Thoracic aorta (tissue), 2 donors: Measurements from ENCODE around the gene ZMAT5. TPM values are rescaled to one million over a fixed set of nuclear protein-coding genes. Genes with fewer than 3 reads are reported as not detected.

ENCODE experiments used
- ATAC-seq: fragments of 150-250 bp; one replicate; pipeline ENCODE4 v1.8.0; 2017; ENCODE audit warnings: low read depth; ENCODE audit not compliant: insufficient number of reproducible peaks, low FRiP score
- DNase-seq: peaks from one replicate; pipeline ENCODE4 v3.0.0-alpha.2; 2020; ENCODE audit warnings: low spot score
- H3K27ac ChIP-seq, 2 donors: fragments of 200-600 bp; sonication (generic); 1 replicate in 1 of 2; 2 replicates in 1 of 2; pipeline ENCODE4 v1.5.1; 2016; ENCODE audit warnings: mild to moderate bottlenecking in 2 of 2, moderate library complexity in 2 of 2
- H3K27me3 ChIP-seq: fragments of 200-600 bp; sonication (generic); replicated peaks from 2 replicates; pipeline ENCODE4 v1.6.0; 2016; ENCODE audit warnings: mild to moderate bottlenecking; ENCODE audit not compliant: insufficient read depth
- H3K36me3 ChIP-seq: fragments of 200-600 bp; sonication (generic); one replicate; pipeline ENCODE4 v1.5.1; 2016
- H3K4me1 ChIP-seq, 2 donors: fragments of 200-600 bp; sonication (generic); 1 replicate in 1 of 2; 2 replicates in 1 of 2; pipeline versions ENCODE4 v1.5.1 to v1.6.0; 2016; ENCODE audit warnings: low read depth in 2 of 2, mild to moderate bottlenecking in 1 of 2; ENCODE audit not compliant: control insufficient read depth in 1 of 2
- H3K4me3 ChIP-seq: fragments of 200-600 bp; sonication (generic); 2 replicates; pipeline ENCODE4 v1.5.1; 2016; ENCODE audit warnings: mild to moderate bottlenecking
- H3K9me3 ChIP-seq: fragments of 200-600 bp; sonication (generic); 2 replicates; pipeline ENCODE4 v1.5.1; 2016
- total RNA-seq, 2 donors: library from RNA; depleted of rRNA; stranded (reverse); fragments of >200 nt; gene quantifications; one replicate each; pipeline versions ENCODE4 v1.1.0 to v1.2.3, GENCODE V29; 2016
- TF ChIP-seq, protein P1 (sequence below): fragments of 200-600 bp; sonication (generic); IDR thresholded peaks from one replicate; pipeline ENCODE4 v1.5.1; 2019; ENCODE audit warnings: antibody characterized with exemption

ZMAT5 gene
- total RNA-seq, 2 donors from 2014 or later = 11.0 to 26.8 TPM

- Histone ChIP-seq H3K9me3 (no peaks in the 10 kb centered on the region), H3K27ac (no peak overlapping the region), H3K36me3 (peaks cover 12% of the 10 kb centered on the region), H3K4me1 (no peaks in the 10 kb centered on the region), H3K27me3 (no peaks in the 10 kb centered on the region), H3K4me3 (no peak overlapping the region)
- ATAC-seq (no peak), DNase-seq (no peak)
- TF ChIP-seq, protein P1, sequence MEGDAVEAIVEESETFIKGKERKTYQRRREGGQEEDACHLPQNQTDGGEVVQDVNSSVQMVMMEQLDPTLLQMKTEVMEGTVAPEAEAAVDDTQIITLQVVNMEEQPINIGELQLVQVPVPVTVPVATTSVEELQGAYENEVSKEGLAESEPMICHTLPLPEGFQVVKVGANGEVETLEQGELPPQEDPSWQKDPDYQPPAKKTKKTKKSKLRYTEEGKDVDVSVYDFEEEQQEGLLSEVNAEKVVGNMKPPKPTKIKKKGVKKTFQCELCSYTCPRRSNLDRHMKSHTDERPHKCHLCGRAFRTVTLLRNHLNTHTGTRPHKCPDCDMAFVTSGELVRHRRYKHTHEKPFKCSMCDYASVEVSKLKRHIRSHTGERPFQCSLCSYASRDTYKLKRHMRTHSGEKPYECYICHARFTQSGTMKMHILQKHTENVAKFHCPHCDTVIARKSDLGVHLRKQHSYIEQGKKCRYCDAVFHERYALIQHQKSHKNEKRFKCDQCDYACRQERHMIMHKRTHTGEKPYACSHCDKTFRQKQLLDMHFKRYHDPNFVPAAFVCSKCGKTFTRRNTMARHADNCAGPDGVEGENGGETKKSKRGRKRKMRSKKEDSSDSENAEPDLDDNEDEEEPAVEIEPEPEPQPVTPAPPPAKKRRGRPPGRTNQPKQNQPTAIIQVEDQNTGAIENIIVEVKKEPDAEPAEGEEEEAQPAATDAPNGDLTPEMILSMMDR = no peak
These were observed 33.9 kb downstream of the ZMAT5 start for GRCh38 chr22:29732883-29733282.

DNA sequence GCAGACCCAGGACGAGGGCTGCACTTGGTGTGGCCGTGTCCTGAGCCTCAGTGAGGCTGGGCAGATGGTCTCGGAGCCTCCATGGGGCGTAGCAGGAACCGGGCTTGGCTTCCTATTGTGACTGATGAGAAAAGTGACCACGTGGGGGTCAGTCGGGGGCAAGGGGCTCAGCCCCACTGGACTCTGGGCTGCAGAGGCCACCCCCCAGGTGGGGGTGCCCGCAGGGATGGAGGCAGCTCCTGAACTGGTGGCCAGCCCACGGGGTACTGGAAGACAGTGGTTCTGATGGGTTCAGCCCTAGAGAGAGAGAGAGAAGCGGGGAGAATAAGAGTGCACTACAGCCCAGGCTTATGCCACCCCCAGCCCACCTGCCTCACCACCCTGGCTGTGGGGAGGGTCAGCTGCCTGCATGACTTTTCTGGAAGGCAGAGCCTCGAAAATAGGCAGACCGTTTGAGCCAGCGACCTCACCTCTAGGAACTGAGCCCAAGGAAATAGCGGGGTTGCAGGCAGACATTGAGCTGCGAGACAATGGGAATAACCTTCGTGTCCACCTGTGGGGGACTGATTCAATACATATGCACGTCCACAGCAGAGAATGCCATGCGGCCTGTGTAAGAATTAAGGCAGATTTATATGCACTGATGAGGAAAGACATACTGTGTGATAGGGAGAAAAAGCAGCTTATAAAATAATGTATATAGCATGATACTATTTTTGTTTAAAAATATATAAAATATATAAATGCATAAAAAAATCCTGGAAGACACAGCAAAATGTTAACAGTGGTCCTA, 35.6 kb downstream of the ZMAT5 start:
- Histone ChIP-seq H3K9me3 (no peaks in the 10 kb centered on the region), H3K4me1 (no peaks in the 10 kb centered on the region), H3K4me3 (no peak overlapping the region), H3K27ac (no peak overlapping the region), H3K27me3 (no peaks in the 10 kb centered on the region), H3K36me3 (peaks cover 11% of the 10 kb centered on the region)
- no peak for DNase-seq
- ATAC-seq = no peak
- TF ChIP-seq, protein P1 = no peak

DNA sequence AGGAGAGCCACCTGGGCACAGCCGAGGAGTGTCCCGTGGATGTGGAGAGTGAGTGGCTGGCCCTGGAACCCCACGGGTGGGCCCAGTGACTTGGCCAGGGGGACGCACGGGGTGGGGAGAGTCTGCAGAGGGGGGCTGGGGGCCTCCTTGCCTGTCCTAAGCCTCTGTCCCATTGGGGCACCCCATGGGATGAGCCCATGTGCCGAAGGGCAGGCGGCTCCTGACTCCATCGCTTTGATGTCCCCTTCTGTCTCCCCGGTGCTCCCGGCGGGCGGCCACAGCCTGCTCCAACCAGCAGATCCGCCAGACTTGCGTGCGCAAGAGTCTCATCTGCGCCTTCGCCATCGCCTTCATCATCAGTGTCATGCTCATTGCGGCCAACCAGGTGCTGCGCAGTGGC, 37.6 kb downstream of the ZMAT5 start:
- no peak for DNase-seq
- H3K4me1 ChIP-seq = no peaks in the 10 kb centered on the region
- TF ChIP-seq, protein P1 = no peak
- H3K27me3 ChIP-seq = no peaks in the 10 kb centered on the region
- no peak overlapping the region for H3K4me3 ChIP-seq
- no peaks in the 10 kb centered on the region for H3K9me3 ChIP-seq
- H3K27ac ChIP-seq = no peak overlapping the region
- ATAC-seq = no peak
- H3K36me3 ChIP-seq = peaks cover 4% of the 10 kb centered on the region

DNA sequence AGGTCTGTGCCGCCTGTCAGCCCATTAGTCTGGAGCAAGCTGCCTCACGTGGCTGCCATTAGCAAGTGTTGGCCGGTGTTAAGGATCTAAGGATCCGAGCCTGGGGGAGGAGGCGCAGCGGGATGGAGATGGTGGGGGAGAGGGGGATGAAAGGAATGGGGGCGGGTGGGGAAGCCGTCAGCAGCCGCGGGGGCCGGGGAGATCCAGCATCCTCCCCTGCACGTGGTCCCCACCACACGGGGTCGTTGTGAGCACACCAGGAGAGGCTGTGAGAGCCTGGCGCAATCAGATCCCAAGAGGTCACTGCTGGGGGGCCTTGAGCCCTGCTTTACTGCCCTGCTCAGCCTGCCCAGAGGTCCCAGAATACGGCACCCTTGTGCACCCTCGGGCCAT, 39.7 kb downstream of the ZMAT5 start:
- Histone ChIP-seq H3K27me3 (no peaks in the 10 kb centered on the region), H3K4me3 (no peak overlapping the region), H3K9me3 (no peaks in the 10 kb centered on the region), H3K27ac (no peak overlapping the region), H3K4me1 (no peaks in the 10 kb centered on the region), H3K36me3 (peaks cover 4% of the 10 kb centered on the region)
- ATAC-seq (no peak), DNase-seq (no peak)
- TF ChIP-seq, protein P1 = no peak

- TF ChIP-seq, protein P1 = no peak
- Histone ChIP-seq H3K27me3 (no peaks in the 10 kb centered on the region), H3K36me3 (peaks cover 4% of the 10 kb centered on the region), H3K27ac (no peak overlapping the region), H3K4me3 (no peak overlapping the region), H3K4me1 (no peaks in the 10 kb centered on the region), H3K9me3 (no peaks in the 10 kb centered on the region)
- no peak for ATAC-seq
- no peak for DNase-seq
These were observed 40.2 kb downstream of the ZMAT5 start for GRCh38 chr22:29726512-29727130.
